Measurements from ENCODE around the gene PKP1.

The PKP1 gene

GRCh38 chr1:201353186-201353940 lies 70.1 kb downstream of the PKP1 start:
- Histone ChIP-seq H3K27ac (ENCODE audit: low read depth, low read length) (no peak overlapping the region), H3K4me3 (ENCODE audit: low read depth, low read length) (no peak overlapping the region), H3K9me3 (ENCODE audit: control insufficient read depth, insufficient read depth, low read depth, low read length) (no peaks in the 10 kb centered on the region), H3K27me3 (ENCODE audit: control insufficient read depth, insufficient read depth, low read length) (no peaks in the 10 kb centered on the region; the same call in 1 of the 2 replicates), H3K4me1 (ENCODE audit: control insufficient read depth, insufficient read depth, low read length) (peaks cover 11% of the 10 kb centered on the region; the same call in 1 of the 2 replicates), H3K36me3 (ENCODE audit: control insufficient read depth, insufficient read depth, low read length) (no peaks in the 10 kb centered on the region), H3K9ac (ENCODE audit: low read length) (no peak overlapping the region)

DNA sequence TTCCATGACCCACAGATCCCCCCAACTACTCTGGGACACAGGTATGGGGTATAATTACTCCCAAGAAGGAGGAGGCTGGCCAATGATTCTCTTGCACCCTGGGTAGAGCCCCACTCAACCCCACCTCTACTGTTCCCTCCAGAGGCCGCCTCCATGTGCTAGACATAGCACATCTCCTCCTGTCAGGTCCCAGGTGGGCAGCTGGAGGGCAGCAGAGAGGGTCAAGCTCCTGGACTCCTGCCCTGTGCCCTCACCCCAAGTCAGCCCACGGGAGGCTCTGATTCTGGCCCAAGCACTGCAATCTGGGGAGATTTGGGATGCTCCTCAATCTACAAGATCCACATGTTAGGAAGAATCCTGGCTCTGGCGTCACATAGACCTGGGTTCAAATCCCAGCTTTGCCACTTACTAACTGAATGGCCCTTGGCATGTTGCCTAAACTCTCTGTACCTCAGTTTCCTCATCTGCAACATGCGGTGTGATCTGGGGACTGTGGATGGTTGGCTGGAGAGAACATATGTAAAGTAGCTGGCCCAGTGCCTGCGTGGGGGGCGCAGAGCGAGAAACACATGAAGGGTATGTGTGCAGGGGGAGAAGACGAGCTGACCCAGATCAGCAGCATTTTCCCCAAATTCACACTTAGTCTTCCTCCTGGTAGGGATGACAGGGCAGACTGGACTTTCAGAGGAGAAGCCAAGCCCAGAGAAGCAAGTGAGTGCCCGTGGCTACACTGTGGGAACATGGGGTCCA lies 71.0 kb downstream of the PKP1 start:
- no peaks in the 10 kb centered on the region for H3K9me3 ChIP-seq (ENCODE audit: control insufficient read depth, insufficient read depth, low read depth, low read length)
- no peak overlapping the region for H3K9ac ChIP-seq (ENCODE audit: low read length)
- H3K27me3 ChIP-seq (ENCODE audit: control insufficient read depth, insufficient read depth, low read length), result no peaks in the 10 kb centered on the region; the same call in 1 of the 2 replicates
- no peak overlapping the region for H3K4me3 ChIP-seq (ENCODE audit: low read depth, low read length)
- no peak overlapping the region for H3K27ac ChIP-seq (ENCODE audit: low read depth, low read length)
- peaks cover 10% of the 10 kb centered on the region; the same call in 1 of the 2 replicates for H3K4me1 ChIP-seq (ENCODE audit: control insufficient read depth, insufficient read depth, low read length)
- no peaks in the 10 kb centered on the region for H3K36me3 ChIP-seq (ENCODE audit: control insufficient read depth, insufficient read depth, low read length)

GRCh38 chr1:201354901-201355295 lies 71.6 kb downstream of the PKP1 start:
- H3K4me1 ChIP-seq (ENCODE audit: control insufficient read depth, insufficient read depth, low read length), result peaks cover 10% of the 10 kb centered on the region; the same call in 1 of the 2 replicates
- no peaks in the 10 kb centered on the region for H3K36me3 ChIP-seq (ENCODE audit: control insufficient read depth, insufficient read depth, low read length)
- H3K9ac ChIP-seq (ENCODE audit: low read length), result no peak overlapping the region
- H3K27me3 ChIP-seq (ENCODE audit: control insufficient read depth, insufficient read depth, low read length), result no peaks in the 10 kb centered on the region; the same call in 1 of the 2 replicates
- no peaks in the 10 kb centered on the region for H3K9me3 ChIP-seq (ENCODE audit: control insufficient read depth, insufficient read depth, low read depth, low read length)
- H3K4me3 ChIP-seq (ENCODE audit: low read depth, low read length), result no peak overlapping the region
- no peak overlapping the region for H3K27ac ChIP-seq (ENCODE audit: low read depth, low read length)

- no peak overlapping the region for H3K27ac ChIP-seq (ENCODE audit: low read depth, low read length)
- H3K36me3 ChIP-seq (ENCODE audit: control insufficient read depth, insufficient read depth, low read length), result no peaks in the 10 kb centered on the region
- peaks cover 10% of the 10 kb centered on the region; the same call in 1 of the 2 replicates for H3K4me1 ChIP-seq (ENCODE audit: control insufficient read depth, insufficient read depth, low read length)
- no peak overlapping the region for H3K9ac ChIP-seq (ENCODE audit: low read length)
- no peaks in the 10 kb centered on the region for H3K9me3 ChIP-seq (ENCODE audit: control insufficient read depth, insufficient read depth, low read depth, low read length)
- no peaks in the 10 kb centered on the region; the same call in 1 of the 2 replicates for H3K27me3 ChIP-seq (ENCODE audit: control insufficient read depth, insufficient read depth, low read length)
- H3K4me3 ChIP-seq (ENCODE audit: low read depth, low read length), result no peak overlapping the region
These were observed 72.2 kb downstream of the PKP1 start for GRCh38 chr1:201355471-201355870.

- H3K27me3 ChIP-seq (ENCODE audit: control insufficient read depth, insufficient read depth, low read length), result no peaks in the 10 kb centered on the region; the same call in 1 of the 2 replicates
- no peak overlapping the region for H3K9ac ChIP-seq (ENCODE audit: low read length)
These were observed 72.9 kb downstream of the PKP1 start for GRCh38 chr1:201356236-201356635.

DNA sequence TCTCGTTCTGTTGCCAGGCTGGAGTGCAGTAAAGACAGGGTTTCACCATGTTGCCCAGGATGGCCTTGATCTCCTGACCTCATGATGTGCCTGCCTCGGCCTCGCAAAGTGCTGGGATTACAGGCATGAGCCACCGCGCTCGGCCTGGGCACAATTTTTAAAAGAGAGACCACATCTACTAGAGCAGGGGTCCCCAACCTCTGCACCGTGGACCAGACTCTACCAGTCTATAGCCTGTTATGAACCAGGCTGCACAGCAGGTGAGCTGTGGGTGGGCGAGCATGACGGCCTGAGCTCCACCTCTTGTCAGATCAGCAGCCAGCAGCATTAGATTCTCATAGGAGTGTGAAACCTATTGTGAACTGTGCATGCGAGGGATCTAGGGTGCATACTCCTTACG lies 73.4 kb downstream of the PKP1 start:
- H3K4me3 ChIP-seq (ENCODE audit: low read depth, low read length), result no peak overlapping the region
- H3K27me3 ChIP-seq (ENCODE audit: control insufficient read depth, insufficient read depth, low read length), result no peaks in the 10 kb centered on the region; the same call in 1 of the 2 replicates
- H3K36me3 ChIP-seq (ENCODE audit: control insufficient read depth, insufficient read depth, low read length), result no peaks in the 10 kb centered on the region
- H3K27ac ChIP-seq (ENCODE audit: low read depth, low read length), result no peak overlapping the region
- H3K9me3 ChIP-seq (ENCODE audit: control insufficient read depth, insufficient read depth, low read depth, low read length), result no peaks in the 10 kb centered on the region
- no peak overlapping the region for H3K9ac ChIP-seq (ENCODE audit: low read length)
- H3K4me1 ChIP-seq (ENCODE audit: control insufficient read depth, insufficient read depth, low read length), result peaks cover 10% of the 10 kb centered on the region; the same call in 1 of the 2 replicates

More at GRCh38 chr1:201356236-201356635, 72.9 kb downstream of the PKP1 start:
- no peaks in the 10 kb centered on the region for H3K36me3 ChIP-seq (ENCODE audit: control insufficient read depth, insufficient read depth, low read length)
- no peak overlapping the region for H3K4me3 ChIP-seq (ENCODE audit: low read depth, low read length)
- H3K4me1 ChIP-seq (ENCODE audit: control insufficient read depth, insufficient read depth, low read length), result peaks cover 10% of the 10 kb centered on the region; the same call in 1 of the 2 replicates
- H3K27ac ChIP-seq (ENCODE audit: low read depth, low read length), result no peak overlapping the region
- no peaks in the 10 kb centered on the region for H3K9me3 ChIP-seq (ENCODE audit: control insufficient read depth, insufficient read depth, low read depth, low read length)

GRCh38 chr1:201357211-201357610 lies 73.9 kb downstream of the PKP1 start:
- Histone ChIP-seq H3K27ac (ENCODE audit: low read depth, low read length) (no peak overlapping the region), H3K9me3 (ENCODE audit: control insufficient read depth, insufficient read depth, low read depth, low read length) (no peaks in the 10 kb centered on the region), H3K4me3 (ENCODE audit: low read depth, low read length) (no peak overlapping the region), H3K27me3 (ENCODE audit: control insufficient read depth, insufficient read depth, low read length) (no peaks in the 10 kb centered on the region; the same call in 1 of the 2 replicates), H3K9ac (ENCODE audit: low read length) (no peak overlapping the region), H3K36me3 (ENCODE audit: control insufficient read depth, insufficient read depth, low read length) (no peaks in the 10 kb centered on the region), H3K4me1 (ENCODE audit: control insufficient read depth, insufficient read depth, low read length) (peaks cover 15% of the 10 kb centered on the region; the same call in 1 of the 2 replicates)

GRCh38 chr1:201357636-201358348 lies 74.5 kb downstream of the PKP1 start:
- no peaks in the 10 kb centered on the region for H3K36me3 ChIP-seq (ENCODE audit: control insufficient read depth, insufficient read depth, low read length)
- no peak overlapping the region for H3K27ac ChIP-seq (ENCODE audit: low read depth, low read length)
- peaks cover 17% of the 10 kb centered on the region; the same call in 1 of the 2 replicates for H3K4me1 ChIP-seq (ENCODE audit: control insufficient read depth, insufficient read depth, low read length)
- H3K9ac ChIP-seq (ENCODE audit: low read length), result no peak overlapping the region
- no peaks in the 10 kb centered on the region; the same call in 1 of the 2 replicates for H3K27me3 ChIP-seq (ENCODE audit: control insufficient read depth, insufficient read depth, low read length)
- no peak overlapping the region for H3K4me3 ChIP-seq (ENCODE audit: low read depth, low read length)
- H3K9me3 ChIP-seq (ENCODE audit: control insufficient read depth, insufficient read depth, low read depth, low read length), result no peaks in the 10 kb centered on the region

DNA sequence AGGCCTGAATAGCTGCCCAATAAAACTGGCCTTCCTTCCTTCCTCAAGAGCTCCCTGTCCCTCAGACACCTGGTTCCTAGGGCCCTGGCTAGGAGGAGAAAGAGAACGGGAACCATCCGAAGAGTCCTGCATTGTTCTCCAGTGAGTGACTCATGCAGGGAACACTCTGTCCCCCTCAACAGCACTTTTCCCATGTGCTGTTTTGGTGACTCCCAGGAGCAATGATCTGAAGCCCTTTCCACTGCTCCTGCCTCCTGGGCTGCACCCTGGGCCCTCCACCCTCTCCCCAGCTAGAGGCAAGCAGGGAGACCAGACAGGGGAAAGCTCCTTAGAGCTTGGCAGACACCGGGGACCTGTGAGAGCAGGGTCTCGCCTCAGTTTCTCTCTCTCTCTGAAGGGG lies 75.3 kb downstream of the PKP1 start:
- H3K9ac ChIP-seq (ENCODE audit: low read length), result no peak overlapping the region
- no peaks in the 10 kb centered on the region; the same call in 1 of the 2 replicates for H3K27me3 ChIP-seq (ENCODE audit: control insufficient read depth, insufficient read depth, low read length)
- H3K9me3 ChIP-seq (ENCODE audit: control insufficient read depth, insufficient read depth, low read depth, low read length), result no peaks in the 10 kb centered on the region
- no peak overlapping the region for H3K27ac ChIP-seq (ENCODE audit: low read depth, low read length)
- peaks cover 9% of the 10 kb centered on the region; the same call in 1 of the 2 replicates for H3K4me1 ChIP-seq (ENCODE audit: control insufficient read depth, insufficient read depth, low read length)
- H3K36me3 ChIP-seq (ENCODE audit: control insufficient read depth, insufficient read depth, low read length), result no peaks in the 10 kb centered on the region
- no peak overlapping the region for H3K4me3 ChIP-seq (ENCODE audit: low read depth, low read length)

DNA sequence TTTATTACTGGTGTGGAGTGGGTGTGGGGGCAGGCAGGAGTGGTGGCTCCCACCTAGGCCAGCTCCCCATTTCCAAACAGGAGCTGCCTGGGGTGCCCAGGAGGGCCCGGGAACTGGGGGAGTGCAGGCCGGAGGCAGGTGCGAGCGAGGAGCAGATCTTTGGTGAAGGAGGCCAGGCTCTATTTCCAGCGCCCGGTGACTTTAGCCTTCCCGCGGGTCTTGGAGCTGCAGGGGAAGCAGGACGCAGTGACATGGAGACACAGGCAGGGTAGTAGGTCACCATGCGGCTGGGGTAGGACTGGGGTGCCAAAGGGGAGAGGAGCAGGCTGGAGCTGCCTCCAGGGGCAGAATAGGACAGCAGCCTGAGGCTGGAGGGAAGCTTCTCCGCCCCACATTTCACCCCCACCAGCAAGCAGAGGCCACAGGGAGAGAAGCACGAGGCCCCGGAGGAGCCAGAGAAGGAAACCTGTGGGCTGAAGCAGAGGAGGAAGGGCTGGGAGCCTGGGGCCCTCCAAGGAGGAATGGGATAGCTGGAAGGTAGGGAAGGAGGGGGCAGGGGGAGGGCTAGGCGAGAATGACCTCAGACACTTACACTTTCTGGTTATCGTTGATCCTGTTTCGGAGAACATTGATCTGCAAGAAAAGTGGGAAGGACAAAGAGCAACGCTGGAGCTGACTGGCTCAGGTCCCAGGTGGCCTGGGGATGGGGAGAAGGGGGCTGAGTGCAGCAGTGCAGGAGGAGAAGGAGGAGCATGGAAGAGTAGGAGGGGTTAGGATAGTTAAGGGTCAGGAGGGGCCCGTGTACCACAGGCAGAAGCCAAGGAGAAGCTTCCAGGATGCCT lies 75.9 kb downstream of the PKP1 start:
- no peak overlapping the region for H3K27ac ChIP-seq (ENCODE audit: low read depth, low read length)
- no peaks in the 10 kb centered on the region for H3K9me3 ChIP-seq (ENCODE audit: control insufficient read depth, insufficient read depth, low read depth, low read length)
- no peaks in the 10 kb centered on the region for H3K36me3 ChIP-seq (ENCODE audit: control insufficient read depth, insufficient read depth, low read length)
- no peak overlapping the region for H3K4me3 ChIP-seq (ENCODE audit: low read depth, low read length)
- no peak overlapping the region for H3K9ac ChIP-seq (ENCODE audit: low read length)
- H3K27me3 ChIP-seq (ENCODE audit: control insufficient read depth, insufficient read depth, low read length), result no peaks in the 10 kb centered on the region; the same call in 1 of the 2 replicates
- H3K4me1 ChIP-seq (ENCODE audit: control insufficient read depth, insufficient read depth, low read length), result peaks cover 7% of the 10 kb centered on the region; the same call in 1 of the 2 replicates
